SK-N-MC (cell line): ENCODE measurements around the gene HHAT.

Experiments used
- EZH2 ChIP-seq: fragments of 200-600 bp; sonication (generic); IDR thresholded peaks from one replicate; pipeline ENCODE4 v1.6.1; 2017; ENCODE audit warnings: antibody characterized with exemption
- FOXP2 ChIP-seq: optimal IDR thresholded peaks from 2 replicates; pipeline ENCODE3; 2011; ENCODE audit warnings: mild to moderate bottlenecking, moderate library complexity; ENCODE audit not compliant: insufficient read depth; ENCODE audit errors: extremely low read length, control extremely low read depth
- POLR2AphosphoS5 ChIP-seq: IDR thresholded peaks from 2 replicates; pipeline ENCODE4 v1.6.1; 2012; ENCODE audit warnings: mild to moderate bottlenecking, low read depth, low read length, borderline replicate concordance

DNA sequence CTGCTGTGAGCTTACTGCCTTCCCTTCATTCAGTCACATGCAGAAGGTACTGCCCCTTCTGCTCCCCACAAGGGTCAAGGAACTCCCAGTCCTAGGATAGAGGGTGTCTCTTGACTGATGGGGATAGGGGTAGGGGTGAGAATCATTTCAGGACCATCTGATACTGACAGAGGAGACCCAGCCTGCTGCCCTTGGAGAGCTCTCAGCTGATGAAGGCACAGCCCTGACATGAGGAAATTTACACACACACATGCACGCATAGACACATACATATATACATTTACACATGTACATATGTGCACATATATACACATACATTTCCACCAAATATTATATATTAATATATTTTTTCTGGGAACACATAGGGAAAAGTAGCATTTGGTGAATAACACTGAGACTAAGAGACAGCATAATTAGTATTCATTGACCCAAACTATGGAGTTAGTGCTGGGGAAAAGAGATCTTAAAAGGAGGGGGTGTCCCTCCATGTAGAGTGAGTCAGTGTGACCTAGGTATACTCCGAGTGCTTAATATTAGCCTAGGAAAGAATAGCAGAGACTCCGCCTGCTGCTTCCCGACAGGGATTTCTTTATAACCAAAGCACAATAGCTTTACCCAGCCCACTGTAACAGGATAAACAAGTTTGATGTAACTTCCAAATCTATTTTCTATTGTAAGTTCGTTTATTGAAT, 27.6 kb upstream of the HHAT start:
- TF ChIP-seq POLR2AphosphoS5, result no peak
- no peak for TF ChIP-seq EZH2
- TF ChIP-seq FOXP2, result no peak
